RWPE1 (cell line): Measurements from ENCODE around the gene OR4D11.

ENCODE experiments used
- CTCF ChIA-PET: fragments of 350-600 bp; sonication (Branson Sonifier 250); formaldehyde crosslinking; extraction: SDS; loops from one replicate; lab custom pipeline; 2021; lab: Yijun Ruan, JAX
- POLR2A ChIA-PET: fragments of 400-600 bp; formaldehyde crosslinking; extraction: SDS; loops from one replicate; lab custom pipeline; 2020; ENCODE audit warnings: antibody characterized with exemption; ENCODE audit not compliant: low non-redundant PET; lab: Yijun Ruan, JAX
- DNase-seq: peaks from one replicate; pipeline ENCODE4 v3.0.0; 2012; ENCODE audit warnings: low spot score
- H3K27ac ChIP-seq: fragments of 450-650 bp; 2 replicates; pipeline ENCODE4 v1.5.1; 2017
- CTCF ChIP-seq: fragments of 450-650 bp; conservative IDR thresholded peaks from 2 replicates; pipeline ENCODE4 v1.5.1; 2017; ENCODE audit warnings: low read depth, mild to moderate bottlenecking

OR4D11 gene

GRCh38 chr11:59552844-59553243 is 49.5 kb downstream of the OR4D11 start:
- CTCF ChIA-PET = interaction anchor here (0.6 kb wide), 1 partner anchor 94 kb away, joined by 3 read pairs; no protein-coding TSS in a partner anchor

GRCh38 chr11:59553323-59553722 is 49.9 kb downstream of the OR4D11 start:
- peak overlapping the region; percentile 1; the same call in 1 of the 2 replicates for H3K27ac ChIP-seq
- CTCF ChIA-PET = no interaction called here
- no peak for TF ChIP-seq CTCF
- POLR2A ChIA-PET = no interaction called here
- DNase-seq = no peak

More at GRCh38 chr11:59552844-59553243, 49.5 kb downstream of the OR4D11 start:
- TF ChIP-seq CTCF = no peak
- no peak for DNase-seq
- POLR2A ChIA-PET = no interaction called here
- H3K27ac ChIP-seq = no peak overlapping the region
